Activated gamma-delta T cell treated with anti-CD3 and anti-CD28 coated beads, Interleukin-2, amount 50 U/mL, for 16 hours (primary cell): ENCODE data around the gene KIF25.

Experiments
- DNase-seq: peaks from one replicate; pipeline ENCODE4 v3.0.0-alpha.2; 2020; ENCODE audit warnings: low read depth

KIF25 gene

DNA sequence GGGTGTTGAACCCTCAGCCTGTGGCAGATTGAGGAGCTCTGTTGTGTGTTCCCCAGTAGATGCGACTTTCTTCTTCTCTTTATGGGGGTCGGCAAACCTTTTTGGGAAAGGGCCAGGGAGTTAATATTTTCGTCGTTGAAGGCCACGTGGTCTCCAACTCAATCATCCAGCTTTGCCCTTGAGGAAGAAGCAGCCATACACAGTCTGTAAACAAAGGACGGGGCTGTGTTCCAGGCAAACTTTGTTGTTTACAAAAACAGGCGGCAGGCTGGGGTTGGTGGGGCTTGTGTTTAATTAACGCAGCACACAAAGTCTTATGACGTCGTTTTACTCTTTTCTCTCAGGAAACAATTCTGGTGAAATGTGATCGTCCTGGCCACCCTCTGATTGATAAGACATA lies 20.2 kb downstream of the KIF25 start:
- DNase-seq: no peak

GRCh38 chr6:168018664-168019063 lies 21.2 kb downstream of the KIF25 start:
- no peak for DNase-seq

- DNase-seq: no peak
These were observed 22.8 kb downstream of the KIF25 start for GRCh38 chr6:168020242-168020641.

DNA sequence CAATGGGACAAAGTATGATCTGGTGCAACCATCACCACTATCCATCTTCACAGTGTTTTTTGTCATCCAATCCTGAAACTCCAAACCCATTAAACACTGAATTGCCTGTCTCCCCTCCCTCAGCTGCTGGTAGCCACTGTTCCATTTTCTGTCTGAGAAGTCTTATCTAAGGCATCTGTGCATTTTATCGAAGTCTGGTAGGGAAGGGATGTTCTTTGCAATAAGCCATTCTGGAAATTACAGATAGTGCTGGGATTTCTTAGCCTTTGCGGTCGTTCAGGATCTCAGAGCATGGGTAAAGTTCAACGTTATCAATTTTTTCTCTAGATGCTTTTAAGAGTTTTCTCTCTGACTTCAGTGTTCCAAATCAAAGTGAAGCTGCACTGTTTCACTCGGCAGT lies 24.1 kb downstream of the KIF25 start:
- DNase-seq: no peak

DNA sequence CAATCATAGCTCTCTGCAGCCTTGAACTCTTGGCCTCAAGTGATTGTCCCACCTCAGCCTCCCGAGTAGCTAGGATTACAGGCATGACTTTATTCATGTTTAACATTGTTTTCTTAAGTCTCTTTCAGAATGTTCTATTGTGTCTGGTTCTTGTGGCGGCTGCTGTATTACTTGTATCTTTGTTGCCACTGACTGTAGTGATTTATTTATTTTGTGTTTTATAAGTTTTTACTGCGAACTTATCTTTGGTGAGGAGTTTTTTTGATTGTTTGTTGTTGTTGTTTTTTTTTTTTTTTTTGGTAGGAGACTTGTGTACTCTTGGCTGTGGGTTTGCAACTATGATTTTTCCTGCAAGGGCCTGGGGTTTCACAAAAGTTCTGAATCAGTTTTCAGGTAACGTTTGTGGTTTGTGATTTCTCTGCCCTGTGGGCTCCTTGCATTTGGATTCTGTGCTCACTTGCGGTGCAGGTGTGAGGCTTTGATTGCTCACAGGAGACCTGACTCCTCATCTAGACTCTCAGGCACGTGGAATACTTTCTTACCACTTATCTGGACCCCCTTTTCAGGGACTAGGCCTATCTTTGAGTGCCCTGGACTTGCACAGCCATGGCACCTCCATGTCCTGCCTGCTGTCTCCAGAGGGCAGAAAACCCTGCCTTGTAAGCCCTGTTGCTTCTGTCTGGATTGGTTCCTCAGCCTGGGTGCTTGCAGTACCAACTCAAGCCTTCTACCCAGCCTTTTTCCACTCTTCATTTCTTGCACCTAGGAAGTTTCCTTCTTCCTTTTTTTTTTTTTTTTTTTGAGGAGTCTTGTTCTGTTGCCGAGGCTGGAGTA lies 25.2 kb downstream of the KIF25 start:
- DNase-seq: no peak

DNA sequence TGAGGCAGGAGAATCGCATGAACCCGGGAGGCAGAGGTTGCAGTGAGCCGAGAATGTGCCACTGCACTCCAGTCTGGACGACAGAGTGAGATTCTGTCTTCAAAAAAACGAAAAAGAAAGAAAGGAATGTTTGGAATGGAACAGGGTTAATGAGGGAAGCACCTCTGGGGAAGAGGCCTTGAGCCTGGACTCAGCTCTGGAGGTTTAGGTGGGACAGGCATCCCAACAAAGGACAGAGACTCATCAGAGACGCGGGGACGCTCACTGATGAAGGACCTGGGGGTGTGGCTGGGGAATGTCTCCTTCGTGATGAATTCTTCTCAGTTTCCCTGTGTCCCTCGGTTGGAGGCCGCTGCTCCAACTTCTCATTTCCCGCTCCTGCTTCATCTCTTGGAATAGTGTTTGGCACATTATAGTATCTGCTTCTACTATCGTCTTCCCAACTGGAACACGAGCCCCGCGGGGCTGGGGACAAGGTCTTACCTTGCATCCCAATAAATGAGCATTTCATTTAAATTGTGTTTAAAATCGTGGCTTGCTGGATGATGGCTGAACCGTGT lies 27.6 kb downstream of the KIF25 start:
- DNase-seq: no peak

- no peak for DNase-seq
These were observed 28.6 kb downstream of the KIF25 start for GRCh38 chr6:168025831-168026710.

GRCh38 chr6:168026925-168027324 lies 29.5 kb downstream of the KIF25 start:
- DNase-seq: no peak

DNA sequence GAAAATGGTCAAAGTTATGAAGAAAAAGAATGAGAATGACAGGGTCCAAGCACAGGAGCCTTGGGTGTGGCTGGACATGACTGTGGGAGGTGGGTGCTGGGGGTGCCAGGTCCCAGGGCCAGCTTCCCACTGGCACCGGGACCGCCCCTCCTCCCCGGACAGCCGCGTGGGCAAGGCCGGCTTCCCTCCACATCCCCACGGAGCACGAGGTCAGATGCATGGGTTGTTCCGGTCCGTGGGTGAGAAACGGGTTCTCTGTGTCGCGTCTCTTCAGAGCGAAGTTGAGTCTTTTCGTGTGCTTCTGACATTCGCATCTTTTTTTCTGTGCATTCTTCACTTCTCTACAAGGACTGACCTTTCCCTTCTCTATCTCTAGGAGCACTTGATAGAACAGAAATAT lies 30.1 kb downstream of the KIF25 start:
- DNase-seq: no peak

GRCh38 chr6:168028181-168028580 lies 30.7 kb downstream of the KIF25 start:
- DNase-seq: no peak

DNA sequence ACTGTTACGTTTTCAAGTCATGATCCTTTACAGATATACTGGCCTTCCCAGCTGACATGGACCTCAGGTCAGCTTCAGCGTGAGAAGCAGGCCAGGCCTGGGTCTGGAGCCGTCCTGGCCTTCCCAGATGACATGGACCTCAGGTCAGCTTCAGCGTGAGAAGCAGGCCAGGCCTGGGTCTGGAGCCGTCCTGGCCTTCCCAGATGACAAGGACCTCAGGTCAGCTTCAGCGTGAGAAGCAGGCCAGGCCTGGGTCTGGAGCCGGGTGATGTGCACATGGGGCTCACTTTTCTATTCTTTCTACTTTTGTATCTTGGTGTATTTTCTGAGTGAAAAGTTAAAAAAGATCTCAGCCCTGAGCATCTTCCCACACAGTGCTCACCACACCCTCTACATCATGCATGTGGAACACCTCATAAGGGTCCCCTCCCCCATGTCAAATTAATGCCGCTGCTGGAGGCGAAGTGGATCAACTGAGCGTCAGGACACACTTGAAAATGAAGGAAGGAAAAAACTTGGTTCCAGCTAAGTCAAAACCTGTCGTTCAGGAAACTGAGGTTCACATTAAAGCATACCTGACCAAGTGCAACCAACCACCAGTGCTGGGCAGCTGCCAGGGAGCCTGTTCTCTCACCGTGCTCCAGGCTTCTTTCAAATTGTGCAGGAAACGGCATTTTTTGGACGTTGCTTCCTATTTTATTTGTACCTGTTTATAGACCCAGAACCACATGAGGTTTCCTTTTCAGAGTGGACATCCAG lies 32.2 kb downstream of the KIF25 start:
- no peak for DNase-seq

GRCh38 chr6:168030218-168030746 lies 32.8 kb downstream of the KIF25 start:
- DNase-seq: no peak

GRCh38 chr6:168030908-168031307 lies 33.4 kb downstream of the KIF25 start:
- DNase-seq: no peak

GRCh38 chr6:168031411-168031971 lies 34.0 kb downstream of the KIF25 start:
- DNase-seq: no peak

DNA sequence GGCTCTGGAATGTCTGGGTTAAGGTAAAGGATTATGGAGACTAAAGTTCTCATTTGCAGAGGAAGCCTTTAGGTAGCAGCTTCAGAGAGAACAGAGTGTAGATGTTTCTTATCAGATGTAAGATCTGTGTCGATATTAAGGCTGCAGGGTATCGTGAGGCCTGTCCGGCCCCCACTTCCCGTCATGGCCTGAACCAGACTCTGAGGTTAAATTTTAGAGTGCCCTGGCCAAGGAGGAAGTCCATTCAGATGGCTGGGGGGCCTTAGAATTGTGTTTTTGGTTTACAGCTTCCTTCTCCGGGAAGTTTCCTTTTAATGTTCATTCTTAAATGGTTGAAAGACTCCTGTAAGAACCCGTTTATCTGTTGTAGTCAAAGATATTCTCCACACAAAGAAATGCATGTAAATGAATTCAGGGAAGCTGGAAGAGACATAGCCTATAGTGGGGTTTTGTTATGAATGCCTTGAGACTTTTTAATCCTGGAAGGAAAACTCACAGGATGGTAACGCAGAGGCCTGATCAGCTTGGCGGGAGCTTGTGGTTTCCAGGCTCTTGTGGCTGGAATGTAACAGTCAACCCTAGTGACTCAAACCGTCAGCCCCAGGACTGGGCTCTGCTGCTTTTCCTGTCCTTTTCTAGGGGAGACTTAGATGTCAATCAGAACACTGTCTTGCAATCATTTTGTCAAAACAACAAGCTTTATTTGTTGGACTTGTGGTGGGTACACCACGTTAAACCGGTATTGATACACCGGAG lies 34.7 kb downstream of the KIF25 start:
- no peak for DNase-seq

DNA sequence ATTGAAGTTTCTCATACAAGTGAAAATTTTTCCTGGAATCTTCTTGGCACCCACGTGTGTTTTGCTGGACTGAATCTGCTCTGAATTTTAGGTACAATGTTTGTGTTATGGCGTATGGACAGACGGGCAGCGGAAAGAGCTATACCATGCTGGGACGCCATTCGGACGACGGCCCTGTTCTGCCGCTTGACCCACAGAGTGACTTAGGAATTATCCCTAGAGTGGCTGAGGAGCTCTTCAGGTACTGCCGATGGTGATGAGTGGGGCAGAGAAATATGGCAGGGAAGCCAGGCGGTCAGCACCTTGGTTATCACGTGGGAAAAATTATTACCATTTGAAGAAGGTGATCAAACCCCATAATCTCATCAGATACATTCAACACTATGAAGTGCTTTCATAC lies 36.3 kb downstream of the KIF25 start:
- DNase-seq: no peak

DNA sequence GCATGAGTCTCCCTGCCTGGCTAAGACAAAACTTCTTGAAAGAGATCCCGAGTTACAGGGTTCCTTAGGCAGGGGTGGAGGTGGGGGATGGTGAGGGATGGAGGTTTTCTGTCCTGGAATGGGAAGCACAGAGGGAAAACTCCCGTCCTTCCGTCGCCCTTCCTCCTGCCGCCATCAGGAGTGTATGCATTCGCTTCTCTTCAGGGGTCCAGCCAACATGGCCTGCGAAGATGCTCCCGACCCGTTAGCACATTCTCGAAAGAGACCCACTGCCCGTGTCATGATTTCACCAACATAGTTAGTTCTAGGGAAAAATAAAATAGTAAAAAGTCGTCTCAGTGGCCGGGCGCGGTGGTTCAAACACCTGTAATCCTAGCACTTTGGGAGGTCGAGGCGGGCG lies 37.1 kb downstream of the KIF25 start:
- DNase-seq: no peak

DNA sequence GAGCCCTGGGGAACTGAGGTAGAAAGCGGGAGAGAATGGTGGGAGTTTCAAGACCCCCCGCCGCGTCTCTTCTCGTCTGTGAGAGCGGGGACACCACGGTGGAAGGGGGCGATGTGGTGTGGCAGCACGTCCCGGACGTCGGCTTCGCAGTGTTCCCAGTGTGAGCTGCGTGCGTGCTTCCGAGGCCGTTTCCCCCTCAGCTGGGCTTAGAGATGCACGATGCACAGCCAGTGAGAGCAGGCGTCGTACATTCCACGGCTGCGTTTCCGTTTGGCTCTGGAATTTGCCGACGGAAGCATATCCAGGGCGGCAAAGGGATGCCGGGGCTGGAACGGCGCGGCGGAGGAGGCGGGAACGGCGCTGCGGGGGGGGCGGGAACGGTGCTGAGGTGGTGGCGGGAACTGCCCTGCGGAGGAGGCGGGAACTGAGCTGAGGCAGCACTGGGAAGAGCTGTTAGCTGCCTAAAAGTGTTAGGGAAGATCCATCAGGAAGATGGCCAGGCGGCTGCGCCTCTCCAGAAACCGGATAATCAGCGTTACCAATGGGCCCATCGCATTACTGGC lies 37.7 kb downstream of the KIF25 start:
- DNase-seq: no peak

DNA sequence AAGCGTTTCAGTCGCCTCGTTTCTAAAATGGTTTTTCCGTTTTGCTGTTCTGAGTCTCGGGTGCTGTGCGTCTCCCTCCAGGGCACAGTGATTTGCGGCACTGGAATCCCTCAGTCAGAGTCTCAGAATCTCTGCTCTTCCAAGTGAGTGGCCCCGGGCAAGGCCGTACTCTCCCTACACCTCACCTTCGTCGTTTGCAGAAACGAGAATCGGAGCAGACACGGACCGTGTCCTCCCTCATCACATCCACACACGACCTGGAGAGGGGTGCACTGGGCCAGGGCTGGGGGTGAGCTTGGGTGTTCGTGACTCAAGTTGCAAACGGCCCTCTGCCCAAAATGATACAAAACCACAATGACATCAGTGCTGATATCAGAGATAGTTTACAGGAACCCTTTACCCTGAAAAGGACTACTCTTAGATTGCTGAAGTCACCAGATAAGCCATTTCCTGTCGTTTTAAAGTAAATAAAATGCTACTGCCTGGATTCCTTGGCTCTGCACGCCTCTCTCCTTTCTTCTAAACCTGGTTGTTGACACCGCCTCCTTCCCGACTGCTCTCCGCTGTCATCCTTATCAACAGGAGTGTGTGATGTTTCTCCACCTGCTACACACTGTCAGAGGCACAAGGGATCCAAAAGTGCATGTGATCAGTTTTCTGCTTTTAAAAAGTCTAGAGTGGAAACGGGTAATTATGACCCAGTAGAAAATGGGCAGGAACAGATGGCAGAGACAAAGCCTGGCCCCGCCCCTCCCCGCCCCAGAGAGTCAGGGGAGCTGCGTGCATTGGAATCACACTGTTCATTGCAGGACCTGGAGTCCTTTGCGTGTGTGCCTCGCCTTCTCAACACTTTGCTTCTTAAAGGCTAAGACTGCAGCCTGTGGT lies 38.4 kb downstream of the KIF25 start:
- no peak for DNase-seq
